Skeletal muscle tissue (tissue), 4 donors: ENCODE data around the gene BRI3. TPM values are rescaled to one million over a fixed set of nuclear protein-coding genes. Genes with fewer than 3 reads are reported as not detected.

Experiments used
- H3K27ac ChIP-seq: one replicate; pipeline ENCODE4 v1.7.0; 2013; ENCODE audit warnings: mild to moderate bottlenecking, low read depth, low read length, inconsistent platforms
- H3K27me3 ChIP-seq, 3 donors: one replicate each; pipeline ENCODE4 v1.7.0; 2013; ENCODE audit warnings: low read length in 3 of 3; ENCODE audit not compliant: control insufficient read depth in 3 of 3, insufficient read depth in 3 of 3
- H3K36me3 ChIP-seq, 3 donors: one replicate each; pipeline ENCODE4 v1.7.0; 2013; ENCODE audit warnings: low read length in 3 of 3; ENCODE audit not compliant: control insufficient read depth in 3 of 3, insufficient read depth in 3 of 3
- H3K4me1 ChIP-seq, 3 donors: one replicate each; pipeline ENCODE4 v1.7.0; 2013; ENCODE audit warnings: low read length in 3 of 3, mild to moderate bottlenecking in 3 of 3; ENCODE audit not compliant: control insufficient read depth in 3 of 3, insufficient read depth in 3 of 3
- H3K4me3 ChIP-seq, 3 donors: one replicate each; pipeline ENCODE4 v1.7.0; 2013; ENCODE audit warnings: low read length in 3 of 3
- H3K9ac ChIP-seq, 3 donors: one replicate each; pipeline ENCODE4 v1.7.0; 2013; ENCODE audit warnings: low read length in 3 of 3, mild to moderate bottlenecking in 3 of 3, moderate library complexity in 2 of 3, low read depth in 1 of 3
- H3K9me3 ChIP-seq, 3 donors: one replicate each; pipeline ENCODE4 v1.7.0; 2013; ENCODE audit warnings: low read length in 3 of 3; ENCODE audit not compliant: control insufficient read depth in 3 of 3
- total RNA-seq: library from RNA; depleted of rRNA; stranded (reverse); fragments of >200 nt; gene quantifications from one replicate; pipeline ENCODE4 v1.2.3, GENCODE V29; 2014
- donor health status: Osteomylitis.

BRI3 gene
- total RNA-seq, 1 donor from 2014 or later, result 34.4 TPM

DNA sequence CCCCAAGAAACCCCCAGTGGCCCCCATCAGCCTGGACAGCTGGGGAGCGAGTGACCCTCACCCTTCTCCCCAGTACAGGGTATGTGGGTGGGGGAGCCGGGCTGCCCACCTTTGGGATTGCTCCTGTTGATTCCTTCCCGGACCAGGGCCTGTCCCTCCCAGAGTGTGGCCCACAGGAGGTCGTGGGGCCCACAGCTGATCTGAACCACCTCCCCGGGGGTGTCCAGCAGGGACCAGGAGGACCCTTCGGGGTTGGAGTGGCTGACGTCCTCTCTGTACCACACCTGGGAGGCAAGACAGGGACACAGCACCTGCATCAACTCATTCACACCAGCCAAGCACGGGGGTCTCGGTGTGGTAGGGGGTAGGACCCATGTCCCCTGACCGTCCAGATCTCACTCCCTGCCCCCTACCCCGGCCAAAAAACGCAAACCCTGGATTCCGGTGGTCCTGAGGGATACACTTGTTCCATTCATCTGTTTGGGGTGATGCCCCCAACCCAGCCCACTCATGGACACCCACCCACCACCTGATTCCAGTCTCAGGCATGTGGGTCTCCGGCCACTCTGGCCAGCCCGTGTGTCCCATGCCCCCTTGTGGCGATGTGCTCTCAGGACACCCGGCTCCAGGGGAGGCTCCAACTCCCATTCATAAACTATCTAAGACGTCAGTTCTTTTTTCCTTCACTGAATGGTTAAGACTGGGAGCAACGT, 40.4 kb upstream of the BRI3 start:
- H3K27ac ChIP-seq, result no peak overlapping the region
- no peak overlapping the region for H3K4me3 ChIP-seq
- H3K9ac ChIP-seq, result no peak overlapping the region
- peaks cover 19 to 41% (median 40%) of the 10 kb centered on the region in 3 donors for H3K36me3 ChIP-seq
- peaks cover 0 to 5% (median 3%) of the 10 kb centered on the region in 3 donors for H3K4me1 ChIP-seq
- H3K9me3 ChIP-seq, result no peaks in the 10 kb centered on the region
- H3K27me3 ChIP-seq, result no peaks in the 10 kb centered on the region

- H3K27ac ChIP-seq, result no peak overlapping the region
- no peaks in the 10 kb centered on the region for H3K9me3 ChIP-seq
- peaks cover 0 to 5% (median 3%) of the 10 kb centered on the region in 3 donors for H3K4me1 ChIP-seq
- H3K36me3 ChIP-seq, result peaks cover 17 to 38% (median 36%) of the 10 kb centered on the region in 3 donors
- H3K4me3 ChIP-seq, result no peak overlapping the region
- H3K9ac ChIP-seq, result no peak overlapping the region
- no peaks in the 10 kb centered on the region for H3K27me3 ChIP-seq
Measured at GRCh38 chr7:98241674-98242241, 39.7 kb upstream of the BRI3 start.

DNA sequence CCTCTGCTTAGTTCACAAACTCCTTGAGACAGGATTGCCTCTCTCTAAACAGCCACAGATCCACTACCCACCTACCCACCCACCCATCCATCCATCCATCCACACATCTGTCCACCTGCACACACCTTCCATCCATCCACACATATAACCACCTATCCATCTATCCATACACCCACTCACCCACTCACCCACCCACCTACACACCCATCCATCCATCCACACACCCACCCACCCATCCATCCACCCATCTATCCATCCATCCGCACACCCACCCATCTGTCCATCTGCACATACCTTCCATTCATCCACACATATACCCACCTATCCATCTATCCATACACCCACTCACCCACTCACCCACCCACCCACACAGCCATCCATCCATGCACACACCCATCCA, 39.1 kb upstream of the BRI3 start:
- H3K4me1 ChIP-seq, result peaks cover 0 to 5% (median 3%) of the 10 kb centered on the region in 3 donors
- H3K27ac ChIP-seq, result no peak overlapping the region
- peaks cover 17 to 38% (median 33%) of the 10 kb centered on the region in 3 donors for H3K36me3 ChIP-seq
- no peaks in the 10 kb centered on the region for H3K9me3 ChIP-seq
- no peak overlapping the region for H3K4me3 ChIP-seq
- no peak overlapping the region for H3K9ac ChIP-seq
- H3K27me3 ChIP-seq, result no peaks in the 10 kb centered on the region

DNA sequence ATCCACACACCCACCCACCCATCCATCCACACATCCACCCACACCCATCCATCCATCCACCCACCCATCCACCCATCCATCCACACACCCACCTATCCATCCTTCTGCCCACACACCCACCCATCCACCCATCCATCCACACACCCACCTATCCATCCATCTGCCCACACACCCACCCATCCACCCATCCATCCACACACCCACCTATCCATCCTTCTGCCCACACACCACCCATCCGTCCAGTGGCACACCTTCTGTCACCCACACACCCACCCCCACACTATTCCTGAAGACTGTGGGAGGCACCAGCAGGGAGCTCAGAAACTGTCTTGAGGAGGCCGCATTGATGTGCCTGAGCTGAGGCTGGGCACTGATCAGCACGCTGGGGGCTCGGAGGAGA, 38.6 kb upstream of the BRI3 start:
- Histone ChIP-seq H3K27me3 (no peaks in the 10 kb centered on the region), H3K9me3 (no peaks in the 10 kb centered on the region), H3K36me3 (peaks cover 17 to 37% (median 33%) of the 10 kb centered on the region in 3 donors), H3K4me1 (peaks cover 1 to 5% (median 3%) of the 10 kb centered on the region in 3 donors), H3K9ac (no peak overlapping the region), H3K4me3 (no peak overlapping the region), H3K27ac (no peak overlapping the region)

DNA sequence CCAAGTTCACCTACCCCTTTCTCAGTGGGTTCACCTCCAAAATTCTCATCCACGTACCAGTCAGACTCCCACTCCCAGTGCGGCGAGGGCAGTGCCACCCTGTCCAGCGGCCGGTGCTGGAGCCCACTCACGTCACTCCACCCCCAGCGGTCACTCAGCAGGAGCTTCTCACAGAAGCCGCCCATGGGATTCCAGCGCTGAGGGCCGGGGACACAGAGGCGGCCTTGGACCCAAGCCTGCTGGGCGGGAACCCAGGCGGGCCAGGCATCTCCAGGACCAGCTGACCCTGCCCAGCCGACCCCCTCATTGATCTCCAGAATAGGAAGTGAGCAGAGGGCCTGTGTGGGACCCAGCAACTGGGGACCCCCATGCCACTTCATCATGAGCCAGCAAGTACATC, 36.6 kb upstream of the BRI3 start:
- Histone ChIP-seq H3K36me3 (peaks cover 10 to 21% (median 20%) of the 10 kb centered on the region in 3 donors), H3K27me3 (no peaks in the 10 kb centered on the region), H3K27ac (no peak overlapping the region), H3K9ac (no peak overlapping the region), H3K4me1 (peaks cover 2 to 8% (median 6%) of the 10 kb centered on the region in 3 donors), H3K4me3 (no peak overlapping the region), H3K9me3 (no peaks in the 10 kb centered on the region)

- no peak overlapping the region for H3K27ac ChIP-seq
- peaks cover 20 to 31% (median 23%) of the 10 kb centered on the region in 3 donors for H3K4me1 ChIP-seq
- no peak overlapping the region for H3K4me3 ChIP-seq
- H3K9me3 ChIP-seq, result no peaks in the 10 kb centered on the region
- no peaks in the 10 kb centered on the region for H3K27me3 ChIP-seq
- no peak overlapping the region for H3K9ac ChIP-seq
- H3K36me3 ChIP-seq, result peaks cover 7 to 13% (median 9%) of the 10 kb centered on the region in 3 donors
Measured at GRCh38 chr7:98248156-98248555, 33.3 kb upstream of the BRI3 start.

DNA sequence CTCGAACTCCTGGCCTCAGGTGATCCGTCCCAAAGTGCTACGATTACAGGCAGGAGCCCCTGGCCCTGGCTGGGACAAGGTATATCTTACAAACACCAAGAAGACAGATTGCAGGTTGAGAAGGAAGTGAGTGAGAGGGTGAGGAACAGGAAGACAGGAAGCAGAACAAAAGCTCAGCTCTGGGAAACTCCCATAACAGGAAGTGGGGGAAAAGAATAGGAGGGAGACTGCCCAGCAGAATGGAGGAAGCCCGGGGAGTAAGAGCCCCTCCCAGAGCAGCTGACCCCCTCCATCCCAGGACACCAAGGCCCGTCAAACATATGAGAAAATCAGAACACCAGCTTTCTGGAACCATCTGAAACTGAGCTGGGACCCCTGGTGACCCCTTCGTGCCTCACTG, 32.4 kb upstream of the BRI3 start:
- peaks cover 21 to 35% (median 27%) of the 10 kb centered on the region in 3 donors for H3K4me1 ChIP-seq
- H3K9ac ChIP-seq, result no peak overlapping the region
- H3K36me3 ChIP-seq, result peaks cover 5 to 9% (median 6%) of the 10 kb centered on the region in 3 donors
- H3K4me3 ChIP-seq, result no peak overlapping the region
- no peaks in the 10 kb centered on the region for H3K9me3 ChIP-seq
- no peak overlapping the region for H3K27ac ChIP-seq
- no peaks in the 10 kb centered on the region for H3K27me3 ChIP-seq

DNA sequence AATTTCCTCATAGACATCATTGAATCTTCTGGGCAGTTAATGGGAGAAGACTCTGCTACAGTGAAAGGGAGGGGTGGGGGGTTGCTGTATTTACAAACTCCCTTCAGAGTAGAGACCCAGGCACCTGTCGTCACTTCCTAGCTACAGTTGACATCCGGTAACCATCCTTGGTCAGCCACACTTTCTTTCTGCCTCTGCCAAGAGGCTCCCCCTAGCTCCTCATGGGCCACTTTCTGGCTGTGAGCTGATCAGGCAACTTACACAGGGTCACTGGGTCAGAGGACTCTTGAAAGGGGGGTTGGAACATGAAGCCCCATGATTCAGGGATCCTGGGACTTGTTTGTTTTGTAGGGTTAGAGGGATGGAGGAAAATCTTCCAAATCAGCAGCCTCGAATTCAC, 30.7 kb upstream of the BRI3 start:
- H3K27ac ChIP-seq, result no peak overlapping the region
- H3K9me3 ChIP-seq, result no peaks in the 10 kb centered on the region
- peak overlapping the region; percentile 20 to 90 (median 22) for H3K4me3 ChIP-seq
- H3K27me3 ChIP-seq, result no peaks in the 10 kb centered on the region
- peaks cover 0 to 4% (median 0%) of the 10 kb centered on the region in 3 donors for H3K36me3 ChIP-seq
- H3K9ac ChIP-seq, result no peak overlapping the region
- peaks cover 21 to 30% (median 23%) of the 10 kb centered on the region in 3 donors for H3K4me1 ChIP-seq

DNA sequence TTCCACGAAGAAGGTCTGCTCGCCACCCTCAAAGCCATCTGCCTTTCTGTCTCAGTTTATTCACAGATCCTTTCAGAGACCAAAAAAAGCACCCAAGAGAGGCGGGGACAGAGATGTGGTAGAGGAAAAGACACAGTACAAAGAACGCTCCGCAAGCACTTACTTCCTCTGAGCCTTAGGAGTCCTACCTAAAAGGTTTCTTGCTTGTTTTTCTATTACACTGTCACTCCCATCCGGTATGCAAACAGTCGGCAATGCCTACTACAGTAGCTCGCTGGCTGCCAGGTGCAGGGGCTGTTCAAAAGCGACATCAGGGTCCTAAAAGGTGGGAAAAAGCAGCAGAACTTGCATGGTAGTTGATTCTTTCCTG, 30.3 kb upstream of the BRI3 start:
- H3K27ac ChIP-seq, result peak overlapping the region; percentile 75

More for the DNA sequence above, 30.3 kb upstream of the BRI3 start:
- Histone ChIP-seq H3K36me3 (peaks cover 0 to 4% (median under 1%) of the 10 kb centered on the region in 3 donors), H3K9ac (peak overlapping the region; percentile 87 to 89 (median 89)), H3K4me1 (peaks cover 21 to 30% (median 23%) of the 10 kb centered on the region in 3 donors), H3K4me3 (peak overlapping the region; percentile 90 to 92 (median 91)), H3K9me3 (no peaks in the 10 kb centered on the region), H3K27me3 (no peaks in the 10 kb centered on the region)
